GM21786 (cell line): ENCODE data around the gene CDK5RAP3.
A peak's percentile ranks its signal among the peaks of the same experiment; 100 is the strongest.
"Not testable (repeated sequence)": the region's sequence is repeated elsewhere in the genome, so short reads cannot be mapped to it uniquely, and the experiment has no call there.

Experiments
- ATAC-seq: cut with Tn5 transposase; IDR thresholded peaks from one replicate; pipeline ENCODE4 v1.9.1; 2021; ENCODE audit not compliant: unreplicated experiment

CDK5RAP3 gene

DNA sequence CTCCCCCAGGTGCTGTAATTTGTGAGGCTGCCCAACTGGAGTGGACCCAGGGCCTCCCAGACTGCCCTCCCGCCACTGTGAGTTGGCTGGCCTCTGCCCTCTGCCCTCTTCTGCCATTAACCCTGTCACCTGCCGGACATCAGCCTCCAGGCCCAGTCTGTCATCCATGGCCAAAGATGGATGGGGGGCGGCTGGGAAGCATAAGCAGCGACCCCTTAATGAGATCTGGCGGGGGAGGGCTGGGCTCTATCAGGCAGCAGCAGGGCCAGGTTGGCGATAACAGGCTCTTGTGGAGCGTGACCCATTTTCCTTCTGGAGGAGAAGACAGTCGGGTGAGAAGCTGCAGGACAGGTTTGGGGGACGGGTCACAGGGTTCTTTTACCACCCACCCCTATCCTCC is 25.3 kb downstream of the CDK5RAP3 start:
- no peak for ATAC-seq

DNA sequence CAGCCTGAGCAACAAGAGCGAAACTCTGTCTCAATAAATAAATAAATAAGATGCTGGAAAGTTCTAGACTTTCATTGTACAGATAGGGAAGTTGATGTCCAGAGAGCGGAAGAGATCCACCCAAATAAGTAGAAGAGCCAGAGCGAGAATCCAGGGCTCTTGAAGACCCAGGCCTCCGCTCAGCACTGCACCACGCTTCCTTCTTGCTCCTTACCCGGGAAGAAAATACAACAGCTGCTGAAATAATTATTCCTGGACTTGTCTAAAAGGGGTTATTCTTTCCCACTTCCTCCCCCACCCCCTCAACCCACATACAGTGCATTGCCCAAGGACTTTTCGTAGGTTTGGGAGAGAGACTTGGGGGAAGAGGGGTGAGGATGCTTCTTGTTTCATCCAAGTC is 26.7 kb downstream of the CDK5RAP3 start:
- no peak for ATAC-seq

DNA sequence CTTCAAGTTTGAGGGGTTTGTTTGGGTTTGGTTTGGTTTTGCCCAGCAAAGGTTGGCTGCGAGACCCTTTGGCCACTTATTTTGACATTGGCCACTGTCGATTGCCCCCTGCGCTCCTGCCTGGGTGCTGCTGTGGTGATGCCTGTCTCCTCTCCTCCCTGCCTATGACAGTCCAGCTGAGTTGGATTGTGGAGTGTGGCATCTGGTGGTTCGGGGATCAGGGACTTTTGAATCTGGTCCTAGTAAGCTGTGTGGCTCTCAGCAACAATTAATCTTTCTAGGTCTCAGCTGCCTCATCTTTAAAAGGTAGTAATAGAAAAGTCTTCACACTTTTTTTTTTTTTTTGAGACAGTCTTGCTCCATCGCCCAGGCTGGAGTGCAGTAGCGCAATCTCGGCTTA is 27.1 kb downstream of the CDK5RAP3 start:
- no peak for ATAC-seq

DNA sequence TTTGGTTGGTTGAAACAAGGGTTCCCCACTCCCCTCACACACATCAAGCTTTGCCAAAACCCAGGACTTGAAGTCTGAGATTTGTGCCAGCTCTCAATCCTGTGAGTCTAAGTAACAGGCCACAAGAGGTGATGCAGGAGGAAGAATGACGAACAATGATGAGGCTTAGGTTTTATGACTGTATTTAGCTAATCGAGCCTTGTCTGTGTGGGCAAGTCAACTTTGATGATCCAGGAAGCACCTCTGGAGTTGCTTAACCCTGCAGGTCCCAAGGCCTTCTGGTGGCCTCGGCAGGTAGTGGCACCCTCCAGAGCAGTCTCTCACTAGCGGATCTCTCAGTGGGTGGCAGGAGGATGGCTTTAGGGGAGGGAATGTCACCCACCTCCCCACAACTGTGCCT is 28.7 kb downstream of the CDK5RAP3 start:
- no peak for ATAC-seq

DNA sequence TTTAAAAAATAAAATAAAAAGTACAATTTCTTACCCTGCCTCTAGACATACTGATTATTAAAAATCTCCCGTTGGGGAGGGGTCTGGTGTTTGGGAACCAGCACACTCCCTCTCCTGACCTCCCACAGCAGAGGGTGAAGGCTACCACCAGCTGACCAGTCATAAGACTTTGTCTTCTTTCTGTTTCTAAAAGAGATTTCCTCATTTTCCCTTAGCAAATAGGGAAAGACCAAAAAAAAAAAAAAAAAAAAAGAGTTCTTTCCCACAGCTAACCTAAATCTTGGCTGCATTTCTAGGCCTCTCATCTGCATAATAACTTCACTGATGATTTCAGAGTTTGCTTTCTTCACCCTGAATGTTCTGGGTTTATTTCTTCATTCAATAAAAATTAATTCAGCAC is 30.3 kb downstream of the CDK5RAP3 start:
- no peak for ATAC-seq

DNA sequence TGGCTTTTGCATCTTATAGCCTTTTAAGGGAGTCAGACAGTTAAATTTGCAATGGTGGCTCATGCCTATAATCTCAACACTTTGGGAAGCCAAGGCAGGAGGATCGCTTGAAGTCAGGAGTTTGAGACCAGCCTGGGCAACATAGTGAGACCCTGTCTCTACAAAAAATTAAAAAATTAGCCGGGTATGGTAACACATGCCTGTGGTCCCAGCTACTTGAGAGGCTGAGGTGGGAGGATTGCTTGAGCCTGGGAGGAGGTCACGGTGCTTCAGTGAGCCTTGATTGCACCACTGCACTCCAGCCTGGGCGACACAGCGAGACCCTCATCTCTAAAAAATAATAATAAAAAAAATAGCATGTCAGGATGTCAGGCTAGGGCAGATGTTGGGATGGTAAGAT is 30.7 kb downstream of the CDK5RAP3 start:
- not testable (repeated sequence) for ATAC-seq

DNA sequence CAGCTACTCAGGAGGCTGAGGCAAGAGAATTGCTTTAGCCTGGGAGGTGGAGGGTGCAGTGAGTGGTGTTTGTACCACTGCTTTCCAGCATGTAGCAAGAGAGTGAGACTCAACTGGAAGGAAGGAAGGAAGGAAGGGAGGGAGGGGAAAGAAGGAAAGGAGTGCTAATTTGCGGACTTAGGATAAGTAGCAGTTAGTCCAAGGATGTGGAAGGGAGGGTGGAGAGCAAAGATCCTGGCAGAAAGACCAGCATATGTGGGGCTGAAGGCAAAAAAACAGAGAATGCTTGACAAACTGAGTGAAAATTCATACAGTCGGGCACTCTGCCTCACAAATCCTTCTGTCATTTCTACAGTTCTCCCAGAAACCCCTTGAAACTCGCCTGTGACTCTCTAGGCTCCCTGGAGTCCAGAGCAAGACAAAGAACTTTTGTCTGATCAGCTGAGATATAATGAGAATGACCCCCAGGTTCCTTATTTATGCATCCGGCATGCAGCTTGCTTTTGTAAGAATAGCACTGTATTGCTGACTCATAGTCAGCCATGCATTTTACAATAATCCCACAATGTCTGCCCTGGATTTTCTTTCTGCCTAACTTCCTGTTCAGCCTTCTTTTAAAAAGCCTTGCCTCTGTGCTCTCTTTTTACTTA is 31.5 kb downstream of the CDK5RAP3 start:
- ATAC-seq, result peak; percentile 58

DNA sequence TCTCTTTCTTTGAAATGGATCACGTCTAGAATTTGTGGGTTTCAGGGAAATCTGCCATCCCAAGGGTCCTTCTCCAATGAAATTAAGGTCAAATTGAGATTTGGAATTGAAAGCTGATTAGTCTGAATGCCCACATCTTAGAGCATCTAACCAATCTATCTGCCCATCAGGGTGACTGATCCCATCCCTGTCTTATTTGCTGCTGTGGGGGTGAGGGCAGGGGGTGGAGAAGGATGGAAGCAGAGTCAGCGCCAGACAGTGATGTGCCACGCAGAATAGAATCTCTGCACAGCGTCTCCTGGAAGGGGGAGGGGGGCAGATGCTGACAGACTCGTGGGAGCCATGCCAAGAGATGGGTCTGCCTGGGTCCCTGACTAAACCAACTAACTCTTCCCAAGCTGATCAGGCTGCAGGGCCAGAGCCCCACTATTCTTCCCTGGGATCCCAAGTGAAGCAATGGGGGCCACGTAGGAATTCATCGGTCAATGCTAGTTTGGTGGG is 32.1 kb downstream of the CDK5RAP3 start:
- no peak for ATAC-seq

DNA sequence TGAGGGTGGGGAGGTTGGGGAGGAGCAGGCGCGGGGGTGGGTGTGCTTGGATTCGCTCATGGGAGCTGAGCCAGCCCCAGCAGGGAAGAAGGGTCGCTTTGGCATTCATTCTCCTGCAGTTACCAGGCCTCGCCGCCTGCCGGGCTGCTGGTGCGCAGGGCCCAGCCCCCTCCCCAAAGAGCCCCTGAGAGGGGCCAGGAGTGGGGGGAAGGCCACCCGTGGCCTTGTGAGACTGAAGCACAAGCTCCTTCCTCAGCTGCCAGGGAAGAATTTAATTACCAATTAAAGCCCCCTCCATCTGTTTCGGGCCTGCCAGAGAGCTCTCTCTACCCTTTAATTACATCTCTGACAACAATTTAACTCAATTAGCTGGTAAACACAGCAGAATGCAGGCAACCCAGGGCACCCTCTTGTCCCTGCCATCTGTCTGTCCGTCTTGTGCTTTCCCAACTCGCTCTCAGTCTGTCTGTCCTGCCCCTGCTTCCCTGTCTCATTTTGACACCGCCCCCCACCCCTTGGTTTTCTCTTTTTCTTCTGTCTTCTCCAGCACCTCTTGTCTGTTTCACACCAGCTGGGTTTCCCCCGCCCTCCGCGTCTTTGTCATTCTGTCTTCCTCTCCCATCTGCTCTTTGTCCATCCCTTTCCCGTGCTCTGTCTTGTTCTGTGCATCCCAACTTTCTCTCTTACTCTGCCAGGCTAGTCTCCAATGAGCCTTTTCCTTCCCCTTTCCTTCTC is 32.7 kb downstream of the CDK5RAP3 start:
- no peak for ATAC-seq

DNA sequence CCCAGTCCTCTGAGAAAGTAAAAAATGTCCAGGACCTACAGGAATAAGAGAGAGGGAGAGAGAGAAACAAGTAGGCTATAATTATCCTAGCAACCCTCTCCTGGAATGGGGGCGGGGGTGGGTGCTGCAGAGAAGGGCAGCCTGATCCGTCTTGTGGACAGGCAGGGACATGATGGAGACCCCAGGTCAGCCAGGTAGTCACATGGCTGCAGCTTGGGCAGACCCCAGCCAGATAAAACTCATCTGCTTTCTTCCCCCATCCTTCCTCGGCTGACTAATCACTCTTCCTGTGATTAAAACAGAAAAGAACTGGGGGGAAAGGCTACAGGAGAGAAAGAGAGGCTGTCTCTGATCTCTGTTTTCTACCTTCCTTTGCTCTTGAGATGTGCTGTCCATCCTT is 34.1 kb downstream of the CDK5RAP3 start:
- no peak for ATAC-seq

DNA sequence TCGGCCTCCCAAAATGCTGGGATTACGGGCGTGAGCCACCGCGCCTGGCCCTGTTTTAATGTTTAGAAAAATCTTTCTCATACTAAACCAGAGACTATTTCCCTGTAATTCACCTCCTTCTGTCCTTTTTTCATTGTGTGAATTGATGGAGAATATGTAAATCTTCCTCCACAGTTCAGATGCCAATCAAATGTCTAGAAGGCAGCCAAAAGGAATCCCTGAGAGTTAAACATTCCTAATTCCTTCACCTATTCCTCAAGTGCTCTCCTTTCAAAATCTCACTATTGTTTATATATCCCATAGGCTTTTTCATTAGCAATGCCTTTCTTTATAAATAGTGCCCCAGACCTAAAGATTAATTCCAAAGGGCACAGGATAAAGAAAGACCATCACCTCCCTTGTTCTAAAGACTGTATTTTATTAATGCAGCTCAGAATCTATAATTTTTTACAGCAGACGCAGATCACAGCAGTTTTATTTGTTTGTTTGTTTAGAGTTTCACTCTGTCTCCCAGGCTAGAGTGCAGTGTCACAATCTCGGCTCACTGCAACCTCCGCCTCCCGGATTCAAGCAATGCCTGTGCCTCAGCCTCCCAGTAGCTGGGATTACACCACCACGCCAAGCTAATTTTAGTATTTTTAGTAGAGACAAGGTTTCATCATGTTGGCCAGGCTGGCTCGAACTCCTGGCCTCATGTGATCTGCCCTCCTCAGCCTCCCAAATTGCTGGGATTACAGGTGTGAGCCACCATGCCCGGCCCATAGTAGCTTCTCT is 36.2 kb downstream of the CDK5RAP3 start:
- ATAC-seq, result no peak

DNA sequence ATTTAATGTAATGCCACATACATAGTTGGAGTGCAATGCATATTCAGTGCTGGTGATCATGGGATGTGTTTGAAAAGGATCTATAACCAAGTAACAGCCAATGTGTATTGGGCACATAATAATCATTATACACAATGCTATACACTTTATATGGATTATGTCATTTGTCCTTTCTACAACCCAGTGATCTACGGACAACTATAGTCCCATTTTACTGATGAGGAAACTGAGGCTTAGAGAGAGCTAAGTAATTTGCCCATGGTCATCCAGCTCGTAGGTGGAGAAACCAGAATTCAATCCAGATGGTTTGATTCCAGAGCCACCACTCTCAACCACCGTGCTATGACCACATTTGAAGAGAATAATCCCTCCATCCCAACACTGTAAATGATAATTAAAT is 39.3 kb downstream of the CDK5RAP3 start:
- ATAC-seq, result no peak

DNA sequence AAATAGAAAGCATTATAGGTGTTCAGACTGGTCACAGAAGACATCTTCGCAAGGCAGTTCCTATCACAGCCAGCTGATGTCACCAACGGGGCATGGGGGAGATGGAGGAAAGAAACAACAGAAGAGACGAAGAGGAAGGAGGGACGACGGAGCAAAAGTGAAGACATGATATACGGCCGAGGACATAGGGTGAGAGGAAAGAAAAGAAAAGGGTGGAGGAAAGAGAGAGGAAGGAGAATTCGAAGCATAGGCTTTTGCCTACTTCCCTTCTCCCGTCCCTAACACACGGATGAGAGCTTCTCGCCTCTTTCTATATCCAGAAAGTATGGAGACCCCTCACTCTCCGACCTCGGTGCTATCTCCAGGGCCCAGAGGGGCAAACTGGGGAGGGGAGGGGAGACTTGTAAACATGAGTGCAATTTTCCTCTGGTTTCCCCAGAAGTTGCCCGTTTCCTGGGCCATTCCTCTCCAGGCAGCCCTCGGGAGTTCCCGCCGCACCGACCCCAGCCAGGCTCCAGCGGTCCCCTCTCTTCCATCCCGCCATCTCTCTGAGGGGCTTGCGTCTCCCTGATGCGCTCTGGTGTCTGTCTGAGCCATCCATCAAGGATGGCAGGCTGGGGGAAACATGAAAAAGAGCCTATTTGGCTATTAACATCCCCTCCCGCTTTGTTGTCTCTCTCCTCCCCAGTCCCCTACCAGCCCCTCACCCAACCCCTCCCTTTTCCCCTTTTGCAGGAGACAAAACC is 40.7 kb downstream of the CDK5RAP3 start:
- ATAC-seq, result no peak

DNA sequence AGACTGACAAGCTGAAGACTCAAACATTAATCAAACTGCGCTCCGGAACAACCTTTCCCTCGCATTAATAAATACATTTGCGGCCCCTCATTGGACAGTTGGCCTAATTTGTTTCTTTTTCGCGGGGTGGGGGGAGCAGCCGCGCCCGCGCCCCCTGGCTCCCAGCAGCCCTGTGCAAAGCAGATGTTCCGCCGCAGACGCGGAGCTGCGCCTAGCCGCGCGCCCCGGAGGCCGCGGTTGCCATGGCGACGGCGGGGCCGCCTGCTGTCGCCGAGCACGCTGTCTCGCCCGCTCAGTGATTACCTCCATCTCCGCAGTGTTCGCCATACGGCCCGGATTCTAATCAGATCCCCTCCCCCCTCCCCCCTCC is 41.2 kb downstream of the CDK5RAP3 start:
- no peak for ATAC-seq

DNA sequence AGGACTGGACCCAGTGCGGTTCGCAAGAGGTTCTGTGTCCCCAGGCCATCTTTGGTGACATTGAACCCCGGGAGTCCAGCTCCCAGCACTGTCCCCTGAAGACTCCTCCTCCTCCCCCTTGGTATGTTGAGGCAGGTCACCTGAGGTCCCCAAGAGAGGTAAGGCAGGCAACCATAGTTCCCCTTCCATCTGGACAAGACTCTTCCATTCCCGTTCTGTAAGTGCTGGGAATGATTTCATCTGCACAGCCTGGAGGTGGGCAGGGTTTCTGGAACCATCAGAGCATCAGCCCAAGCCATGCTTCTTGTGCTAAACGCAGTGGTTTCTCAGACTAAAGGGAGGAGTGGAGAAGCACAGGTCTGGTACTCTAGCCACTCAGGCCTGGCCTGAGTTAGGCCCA is 41.7 kb downstream of the CDK5RAP3 start:
- ATAC-seq, result no peak

DNA sequence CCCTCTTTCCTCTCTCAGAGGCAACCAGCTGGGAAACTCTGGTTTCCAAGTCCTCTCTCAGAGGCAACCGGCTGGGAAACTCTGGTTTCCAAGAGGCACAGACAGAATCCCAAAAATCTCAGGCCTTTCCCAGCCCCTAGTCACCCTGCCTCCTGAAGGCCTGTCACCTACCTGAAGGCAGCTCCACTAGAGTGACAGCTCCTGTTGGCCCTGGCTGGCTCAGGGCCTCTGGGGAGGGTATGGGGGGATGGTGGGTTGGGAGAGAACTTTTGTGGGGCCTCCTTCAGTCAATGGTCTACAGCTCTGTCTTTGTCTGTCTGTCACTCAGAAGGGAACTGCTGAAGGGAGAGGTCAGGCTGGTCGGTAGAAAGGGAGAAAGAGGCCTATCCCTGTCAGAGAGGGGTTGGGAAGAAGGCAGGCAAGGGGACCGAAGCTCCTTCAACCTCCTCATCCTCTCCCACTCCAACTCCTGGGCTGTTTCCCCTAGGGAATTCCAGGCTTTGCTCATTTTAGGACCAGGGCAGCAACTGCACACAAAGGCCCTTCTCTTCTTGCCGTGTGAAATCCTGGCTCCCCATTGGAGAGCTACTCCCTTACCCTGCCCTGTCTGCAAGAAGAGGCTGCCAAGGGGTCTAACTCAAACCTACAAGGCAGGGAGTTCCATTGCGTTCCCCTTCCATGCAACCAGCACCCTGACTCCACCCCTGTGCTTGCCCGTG is 43.1 kb downstream of the CDK5RAP3 start:
- no peak for ATAC-seq

DNA sequence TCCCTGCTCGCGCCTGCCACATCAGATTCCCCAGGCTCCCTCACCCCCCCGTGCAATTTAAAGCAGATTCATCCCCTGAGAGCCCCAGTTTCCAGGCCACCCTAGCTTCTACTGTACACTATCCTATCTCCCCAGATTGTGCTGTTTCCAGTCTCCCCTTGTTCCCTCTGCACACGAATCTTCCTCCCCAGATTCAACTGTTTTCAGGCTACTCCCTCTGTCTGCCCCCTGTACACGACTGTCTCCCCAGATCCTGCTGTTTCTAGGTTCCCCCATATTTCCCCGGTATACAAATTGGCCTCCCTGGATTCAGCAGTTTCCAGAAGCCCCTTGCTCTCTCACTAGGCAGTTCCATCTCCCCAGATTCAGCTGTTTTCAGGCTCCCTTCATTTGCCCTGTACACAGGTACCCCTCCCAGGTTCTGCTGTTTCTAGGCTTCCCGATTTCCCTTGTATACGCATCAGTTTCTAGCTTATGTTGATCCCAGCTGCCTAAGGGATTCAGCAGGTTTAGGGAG is 43.7 kb downstream of the CDK5RAP3 start:
- ATAC-seq, result no peak

DNA sequence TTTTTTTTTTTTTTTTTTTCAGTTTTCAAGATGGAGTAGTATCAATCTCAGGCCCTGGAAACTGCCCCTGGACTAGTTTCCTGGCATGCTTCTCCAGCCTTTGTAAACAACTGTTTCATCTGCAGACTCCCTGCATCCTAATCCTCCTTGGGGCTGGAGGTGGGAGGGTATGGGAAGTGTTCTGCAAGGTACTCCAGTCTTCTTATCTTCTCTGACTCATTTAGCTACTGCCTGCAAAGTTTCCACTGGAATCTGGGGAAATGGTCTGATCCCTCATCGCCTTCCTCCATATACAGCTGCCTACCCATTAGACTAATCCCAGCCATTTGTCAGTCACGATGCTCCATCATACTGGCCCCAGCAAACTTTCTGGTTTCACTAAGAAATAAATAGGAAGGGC is 45.2 kb downstream of the CDK5RAP3 start:
- no peak for ATAC-seq

DNA sequence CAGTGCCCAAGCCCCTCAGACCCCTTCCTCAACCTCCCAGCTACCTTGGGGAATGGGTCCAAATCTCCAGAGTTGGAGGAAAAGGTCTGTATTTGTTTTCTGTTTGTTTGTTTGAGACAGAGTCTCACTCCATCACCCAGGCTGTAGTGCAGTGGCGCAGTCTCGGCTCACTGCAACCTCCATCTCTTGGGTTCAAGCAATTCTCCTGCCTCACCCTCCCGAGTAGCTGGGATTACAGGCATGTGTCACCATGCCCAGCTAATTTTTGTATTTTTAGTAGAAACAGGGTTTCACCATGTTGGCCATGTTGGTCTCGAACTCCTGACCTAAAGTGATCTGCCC is 46.9 kb downstream of the CDK5RAP3 start:
- not testable (repeated sequence) for ATAC-seq

DNA sequence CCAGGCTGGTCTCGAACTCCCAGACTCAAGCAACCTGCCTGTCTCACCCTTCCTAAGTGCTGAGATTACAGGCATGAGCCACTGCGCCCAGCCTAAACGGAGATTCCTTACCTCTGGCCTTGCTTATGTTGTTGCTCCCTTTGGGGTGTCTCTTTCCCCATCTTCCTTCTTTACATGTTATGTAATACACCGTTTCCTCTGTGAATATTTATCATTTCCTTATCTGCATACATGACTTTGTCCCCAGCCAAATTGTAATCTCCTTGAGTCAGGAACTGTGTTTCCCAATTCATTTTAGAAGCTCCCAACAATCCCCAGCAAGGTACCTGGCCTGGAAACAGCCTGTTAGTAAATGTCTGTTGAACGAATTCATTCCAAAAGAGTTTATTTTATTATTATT is 51.0 kb downstream of the CDK5RAP3 start:
- ATAC-seq, result no peak

DNA sequence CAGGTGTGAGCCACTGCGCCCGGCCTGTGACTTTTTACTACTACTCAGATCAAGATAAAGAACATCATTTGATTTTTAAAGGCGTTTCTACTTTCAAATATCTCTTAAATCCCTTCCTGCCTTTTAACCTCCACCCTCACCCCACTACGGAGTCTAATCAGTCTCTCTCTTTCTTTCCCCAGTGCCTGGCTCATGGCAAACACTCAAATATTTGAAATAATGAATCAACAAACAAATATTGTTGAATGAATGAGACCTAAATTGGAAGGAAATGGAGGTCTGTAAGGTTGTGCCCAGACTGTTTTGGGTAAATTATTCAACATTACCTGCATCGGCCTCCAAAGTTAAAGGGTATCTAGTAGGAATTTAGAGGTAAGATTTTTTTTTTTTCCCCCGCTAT is 52.0 kb downstream of the CDK5RAP3 start:
- no peak for ATAC-seq
